ENCODE data around the gene SRGAP2B.
"Not testable (repeated sequence)": the region's sequence is repeated elsewhere in the genome, so short reads cannot be mapped to it uniquely, and the experiment has no call there.

GRCh38 chr1:145005142-145005541 lies 90.0 kb downstream of the SRGAP2B start:
- TF ChIP-seq CTCF (optimal IDR thresholded peaks at IDR 0.05 in 1 of 3, IDR thresholded peaks at IDR 0.05 in 1 of 3, conservative IDR thresholded peaks at IDR 0.05 in 1 of 3; ENCODE audit: extremely low read depth in 1 of 3, insufficient read depth in 2 of 3, low read length in 3 of 3); EZH2 (IDR thresholded peaks at IDR 0.05; ENCODE audit: low read length): not testable (repeated sequence)
